ENCODE results near the gene SLC22A13. TPM values are rescaled to one million over a fixed set of nuclear protein-coding genes. Genes with fewer than 3 reads are reported as not detected.

SLC22A13 gene
- total and polyA plus RNA-seq, 2 of the 4 experiments (the other 2 are of a cell fraction) = under 0.01 to 0.22 TPM

- Histone ChIP-seq H3K4me2 (ENCODE audit: low read depth, low read length) (no peak overlapping the region), H3K56ac (ENCODE audit: extremely low read depth, insufficient read depth, low read length) (no peak overlapping the region), H4K5ac (ENCODE audit: low read depth, low read length) (no peak overlapping the region), H2AK5ac (ENCODE audit: low read depth, low read length) (no peak overlapping the region), H3K18ac (ENCODE audit: low read depth, low read length) (no peak overlapping the region), H2BK120ac (ENCODE audit: low read depth, low read length) (no peak overlapping the region), H3K79me1 (ENCODE audit: low read depth in 1 of 2, low read length in 2 of 2) (no peaks in the 10 kb centered on the region), H2BK5ac (ENCODE audit: low read depth, low read length, poor library complexity, severe bottlenecking) (no peak overlapping the region), H3K9me3 (ENCODE audit: control insufficient read depth, insufficient read depth, low read length) (no peaks in the 10 kb centered on the region), H3K14ac (replicated peaks; ENCODE audit: low read depth, low read length) (no peak overlapping the region), H2BK20ac (ENCODE audit: low read depth, low read length) (no peak overlapping the region), H4K8ac (ENCODE audit: low read depth in 2 of 2, low read length in 2 of 2) (no peak overlapping the region), H2AK9ac (replicated peaks; ENCODE audit: low read depth, low read length, poor library complexity) (no peak overlapping the region), H2BK15ac (ENCODE audit: low read depth, low read length) (no peak overlapping the region), H3K27ac (ENCODE audit: insufficient read depth, low read length) (no peak overlapping the region), H3K9ac (ENCODE audit: low read depth, low read length) (no peak overlapping the region), H2AFZ (replicated peaks; ENCODE audit: low read length, poor library complexity) (no peak overlapping the region), H3K4me1 (ENCODE audit: control insufficient read depth, insufficient read depth, low read length) (no peaks in the 10 kb centered on the region), H3K4me3 (ENCODE audit: insufficient read depth, low read depth, low read length) (no peak overlapping the region), H3K4ac (ENCODE audit: low read depth, low read length) (no peak overlapping the region), H3K36me3 (ENCODE audit: control insufficient read depth, insufficient read depth, low read length) (no peaks in the 10 kb centered on the region), H3K27me3 (ENCODE audit: control insufficient read depth, insufficient read depth, low read length) (peaks cover 27% of the 10 kb centered on the region), H3K9me1 (ENCODE audit: insufficient read depth, low read length) (no peaks in the 10 kb centered on the region), H4K20me1 (ENCODE audit: insufficient read depth, low read length) (no peaks in the 10 kb centered on the region), H3K23ac (ENCODE audit: low read depth, low read length) (no peak overlapping the region), H4K91ac (ENCODE audit: insufficient read depth, low read depth, low read length) (no peak overlapping the region)
- WGBS, 2 experiments (ENCODE audit: extremely low coverage in 2 of 2, insufficient read length in 1 of 2) = no CpG with 5 or more reads among the region's 4 CpGs
- in situ Hi-C loops (cut with MboI; ENCODE audit: low sequenced_read_pairs) = no loop called here
- CTCF ChIA-PET = interaction anchor here (0.9 kb wide), 1 partner anchor 15 kb away, joined by 3 read pairs; no protein-coding TSS in a partner anchor
- peak; percentile 30; the same call in 1 of the 2 replicates for ATAC-seq (ENCODE audit: low read depth)
- DNase-seq = no peak
- dilution Hi-C loops (cut with HindIII; ENCODE audit: low sequenced_read_pairs, unreplicated experiment) = no loop called here
- intact Hi-C loops (cut with micrococcal nuclease) = no loop called here
- POLR2A ChIA-PET (ENCODE audit: unreplicated experiment) = no interaction called here
- TF ChIP-seq MAZ (IDR thresholded peaks at IDR 0.05; ENCODE audit: borderline replicate concordance, low read depth, low read length) (no peak), CEBPB (IDR thresholded peaks at IDR 0.05; ENCODE audit: low read depth, low read length) (no peak), FOS (IDR thresholded peaks at IDR 0.05; ENCODE audit: low read depth, low read length) (no peak)
- no TSS peak for BruUV-seq (replicated peaks)
These were observed 48.6 kb downstream of the SLC22A13 start for GRCh38 chr3:38314112-38314763.

All from IMR-90 (cell line).